ENCODE data around the gene ABHD17C.
A peak's percentile ranks its signal among the peaks of the same experiment; 100 is the strongest.
"Not testable (repeated sequence)": the region's sequence is repeated elsewhere in the genome, so short reads cannot be mapped to it uniquely, and the experiment has no call there.

Gene ABHD17C

DNA sequence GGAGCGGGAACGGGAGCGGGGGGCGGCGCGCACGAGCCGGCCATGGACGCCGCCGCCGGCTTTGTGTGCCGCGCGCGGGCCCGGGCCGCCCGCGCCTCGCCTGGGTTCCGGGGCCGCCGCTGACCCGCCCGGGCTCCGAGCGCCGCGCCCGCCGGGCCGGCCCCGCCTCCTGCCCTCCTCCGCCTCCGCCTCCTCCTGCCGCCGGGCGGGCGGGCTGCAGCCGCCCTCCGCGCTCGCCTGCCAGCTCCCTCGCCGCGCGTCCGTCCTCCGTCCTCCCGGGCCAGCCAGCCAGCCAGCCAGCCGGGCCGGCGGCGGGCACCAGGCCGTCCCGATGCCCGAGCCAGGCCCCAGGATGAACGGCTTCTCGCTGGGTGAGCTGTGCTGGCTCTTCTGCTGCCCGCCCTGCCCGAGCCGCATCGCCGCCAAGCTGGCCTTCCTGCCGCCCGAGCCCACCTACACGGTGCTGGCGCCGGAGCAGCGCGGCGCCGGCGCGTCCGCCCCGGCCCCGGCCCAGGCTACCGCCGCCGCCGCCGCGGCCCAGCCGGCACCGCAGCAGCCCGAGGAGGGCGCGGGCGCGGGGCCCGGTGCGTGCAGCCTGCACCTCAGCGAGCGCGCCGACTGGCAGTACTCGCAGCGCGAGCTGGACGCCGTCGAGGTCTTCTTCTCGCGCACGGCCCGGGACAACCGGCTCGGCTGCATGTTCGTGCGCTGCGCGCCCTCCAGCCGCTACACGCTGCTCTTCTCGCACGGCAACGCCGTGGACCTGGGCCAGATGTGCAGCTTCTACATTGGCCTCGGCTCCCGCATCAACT is at the start of gene ABHD17C:
ABHD17C (plus strand) TSS at position 212 of the 812 bp plus-strand sequence; CDS start at position 332, 120 bp downstream.
- DNase-seq = peak; percentile 38

DNA sequence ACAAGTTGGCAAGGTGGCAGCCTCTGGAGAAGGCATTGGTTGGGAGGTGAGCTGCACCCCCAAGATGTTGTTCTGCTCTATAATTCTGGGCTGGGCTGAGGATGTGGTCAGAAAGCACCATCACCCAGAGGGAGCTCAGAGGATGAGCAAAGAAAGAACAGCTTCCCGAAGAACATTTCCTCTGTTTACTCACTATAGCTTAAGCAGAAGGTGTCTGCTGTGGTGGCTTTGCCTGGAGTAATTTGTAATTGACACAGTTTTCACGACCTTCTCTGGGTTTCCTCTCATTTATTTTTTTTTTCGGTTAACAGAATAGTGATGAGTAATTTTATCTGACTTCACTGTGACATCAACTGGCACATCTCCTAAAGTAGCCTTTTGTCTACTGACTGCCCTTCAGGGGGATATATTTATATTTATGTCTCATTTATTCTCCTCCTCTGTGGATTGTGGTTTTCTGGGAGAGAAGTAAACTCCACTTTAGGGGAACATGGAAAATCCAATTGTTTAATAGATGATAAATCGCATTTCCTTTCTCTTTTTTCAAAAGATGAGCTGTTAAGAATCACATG is 49.5 kb upstream of the ABHD17C start:
- no peak for DNase-seq

DNA sequence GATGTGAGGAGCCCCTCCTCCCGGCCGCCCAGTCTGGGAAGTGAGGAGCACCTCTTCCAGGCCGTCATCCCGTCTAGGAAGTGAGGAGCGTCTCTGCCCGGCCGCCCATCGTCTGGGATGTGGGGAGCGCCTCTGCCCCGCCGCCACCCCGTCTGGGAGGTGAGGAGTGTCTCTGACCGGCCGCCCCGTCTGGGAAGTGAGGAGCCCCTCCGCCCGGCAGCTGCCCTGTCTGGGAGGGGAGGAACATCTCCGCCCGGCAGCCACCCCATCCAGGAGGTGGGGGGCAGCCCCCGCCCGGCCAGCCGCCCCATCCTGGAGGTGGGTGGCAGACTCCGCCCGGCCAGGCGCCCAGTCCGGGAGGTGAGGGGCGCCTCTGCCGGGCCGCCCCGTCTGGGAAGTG is 47.7 kb upstream of the ABHD17C start:
- not testable (repeated sequence) for DNase-seq

DNA sequence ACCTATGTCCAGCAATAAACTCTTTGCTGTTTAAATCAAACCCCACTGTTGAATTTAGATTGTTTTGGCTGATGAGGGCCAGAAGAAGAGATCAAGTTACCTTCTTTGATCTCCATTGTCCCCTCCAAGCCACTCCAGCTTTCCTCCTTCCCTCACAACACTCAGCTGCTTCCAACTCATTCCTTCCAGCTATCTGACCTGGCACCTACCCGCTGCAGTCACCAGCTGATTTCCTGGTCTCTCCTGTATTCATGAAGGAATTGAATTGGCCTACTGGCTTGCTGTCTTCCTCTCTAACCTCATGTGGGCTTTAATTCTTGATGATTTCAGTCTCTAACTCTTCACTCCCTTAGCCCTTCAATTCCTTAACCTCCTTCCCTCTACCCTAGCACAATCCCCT is 40.8 kb upstream of the ABHD17C start:
- no peak for DNase-seq

DNA sequence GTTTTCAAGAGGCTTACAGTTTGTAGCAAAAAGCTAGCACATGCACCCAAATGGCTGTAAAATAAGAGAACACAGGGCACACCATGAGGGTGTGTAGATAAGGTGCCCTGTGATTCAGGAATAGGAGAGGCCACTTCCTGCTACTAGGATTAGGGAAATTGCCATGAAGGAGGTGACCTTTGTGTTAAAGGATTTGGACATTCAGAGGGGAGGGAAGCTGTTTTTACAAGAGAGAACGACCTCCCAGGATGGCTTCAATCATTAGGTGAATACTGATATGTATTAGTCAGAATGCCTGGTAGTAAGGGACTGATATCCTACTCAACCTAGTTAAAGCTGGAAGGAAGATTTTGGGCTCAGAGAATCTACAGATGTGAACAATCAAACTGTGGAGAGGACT is 35.7 kb upstream of the ABHD17C start:
- no peak for DNase-seq

DNA sequence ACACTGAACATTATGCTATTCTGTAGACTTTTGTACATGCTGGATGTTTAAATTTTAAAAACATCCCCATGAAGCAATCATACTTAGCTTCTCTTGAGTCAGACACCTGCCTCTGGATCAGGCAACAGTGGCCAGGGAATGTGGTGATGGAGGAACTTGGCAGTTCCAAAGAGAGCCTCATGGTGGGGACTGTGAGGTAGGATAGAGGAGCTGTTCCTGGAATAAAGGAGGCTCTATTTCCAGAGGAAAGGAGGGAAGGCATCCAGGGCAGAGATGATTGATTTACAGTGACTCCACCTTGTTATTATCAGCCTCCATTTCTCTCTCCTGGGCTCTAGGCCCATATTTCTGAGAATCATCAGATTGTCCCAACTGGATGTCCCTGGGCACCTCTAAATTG is 35.0 kb upstream of the ABHD17C start:
- no peak for DNase-seq

DNA sequence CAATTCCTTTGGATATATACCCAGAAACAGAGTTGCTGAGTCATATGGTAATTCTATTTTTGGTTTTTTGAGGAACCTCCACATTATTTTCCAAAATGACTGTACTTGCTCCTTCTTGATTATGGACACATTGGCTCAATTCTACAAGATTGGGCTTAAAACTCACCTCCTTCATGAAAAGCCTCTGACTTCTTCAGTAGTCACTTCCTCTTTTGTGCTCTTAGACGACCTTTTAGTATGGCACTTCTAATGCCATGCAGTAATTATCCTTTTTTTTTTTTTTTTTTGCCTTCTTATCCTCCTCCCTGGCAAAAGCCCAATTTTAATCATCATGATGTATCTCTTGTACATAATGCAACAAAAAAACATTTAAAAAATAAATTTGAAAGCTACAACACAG is 33.0 kb upstream of the ABHD17C start:
- no peak for DNase-seq

DNA sequence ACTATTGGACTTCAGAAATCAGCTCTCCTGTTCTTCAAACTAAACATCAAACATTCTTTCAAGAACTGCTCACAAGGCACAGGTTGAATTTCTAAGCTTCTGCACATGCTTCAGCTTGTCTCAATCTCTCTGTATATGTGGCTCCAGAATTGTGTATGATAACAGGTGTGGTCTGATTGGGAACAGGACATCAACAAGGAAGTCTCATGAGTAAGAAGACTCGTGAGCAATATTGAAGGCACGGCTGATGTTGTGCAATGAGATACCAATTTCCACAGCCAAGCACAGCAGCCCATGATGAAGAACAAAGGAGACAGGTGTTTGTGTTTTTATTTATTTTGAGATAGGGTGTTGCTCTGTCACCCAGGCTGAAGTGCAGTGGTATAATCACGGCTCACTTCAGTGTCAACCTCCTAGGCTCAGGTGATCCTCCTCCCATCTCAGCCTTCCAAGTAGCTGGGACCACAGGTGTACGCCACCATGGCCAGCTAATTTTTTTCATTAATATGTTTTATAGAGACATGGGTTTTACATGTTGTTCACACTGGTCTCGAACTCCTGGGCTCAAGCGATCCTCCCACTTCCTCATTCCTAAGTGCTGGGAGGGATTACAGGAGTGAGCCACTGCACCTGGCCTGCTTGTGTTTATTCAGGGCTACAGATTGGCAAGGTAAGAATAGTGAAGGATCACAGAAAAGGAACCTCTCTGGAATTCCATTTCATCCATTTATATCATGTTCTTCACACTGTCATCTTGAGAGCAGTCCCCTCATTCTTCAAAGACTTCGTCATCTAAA is 32.2 kb upstream of the ABHD17C start:
- DNase-seq = no peak

DNA sequence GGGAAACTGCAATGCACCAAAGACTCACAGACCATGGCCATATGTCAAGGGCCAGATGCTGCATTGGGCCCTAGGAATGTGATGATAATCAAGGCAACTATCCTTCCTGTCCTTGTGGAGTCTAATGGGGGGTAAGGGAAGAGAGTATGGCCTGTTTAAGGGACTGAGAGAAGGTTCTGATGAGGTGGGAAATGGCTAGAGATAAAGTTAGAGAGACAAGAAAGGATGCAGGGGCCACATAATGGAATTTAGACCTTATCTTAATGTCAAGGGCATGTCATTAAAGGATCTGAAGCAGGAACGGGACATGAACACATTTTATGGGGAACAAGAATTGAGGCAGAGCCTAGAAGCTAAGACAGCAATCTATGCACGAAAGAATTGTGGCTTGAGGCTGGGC is 30.0 kb upstream of the ABHD17C start:
- DNase-seq = no peak

DNA sequence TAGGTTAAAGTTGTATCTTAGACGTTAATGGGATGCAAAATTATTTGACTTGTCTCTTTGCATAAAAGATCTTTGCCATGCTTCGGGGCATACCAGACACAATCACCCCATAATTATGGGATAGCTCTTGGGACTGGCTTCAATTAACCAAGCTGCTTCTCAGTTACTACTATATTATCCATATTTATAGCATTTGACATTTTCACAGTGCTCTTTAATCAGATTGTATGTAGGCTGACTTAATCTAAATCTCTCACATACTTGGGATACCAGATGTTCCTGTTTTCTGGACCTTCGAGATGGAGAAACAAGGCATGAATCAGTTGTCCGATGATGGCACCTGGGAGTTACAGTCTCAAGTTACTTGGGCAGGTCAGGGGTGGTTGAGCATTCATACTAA is 27.2 kb upstream of the ABHD17C start:
- DNase-seq = no peak

DNA sequence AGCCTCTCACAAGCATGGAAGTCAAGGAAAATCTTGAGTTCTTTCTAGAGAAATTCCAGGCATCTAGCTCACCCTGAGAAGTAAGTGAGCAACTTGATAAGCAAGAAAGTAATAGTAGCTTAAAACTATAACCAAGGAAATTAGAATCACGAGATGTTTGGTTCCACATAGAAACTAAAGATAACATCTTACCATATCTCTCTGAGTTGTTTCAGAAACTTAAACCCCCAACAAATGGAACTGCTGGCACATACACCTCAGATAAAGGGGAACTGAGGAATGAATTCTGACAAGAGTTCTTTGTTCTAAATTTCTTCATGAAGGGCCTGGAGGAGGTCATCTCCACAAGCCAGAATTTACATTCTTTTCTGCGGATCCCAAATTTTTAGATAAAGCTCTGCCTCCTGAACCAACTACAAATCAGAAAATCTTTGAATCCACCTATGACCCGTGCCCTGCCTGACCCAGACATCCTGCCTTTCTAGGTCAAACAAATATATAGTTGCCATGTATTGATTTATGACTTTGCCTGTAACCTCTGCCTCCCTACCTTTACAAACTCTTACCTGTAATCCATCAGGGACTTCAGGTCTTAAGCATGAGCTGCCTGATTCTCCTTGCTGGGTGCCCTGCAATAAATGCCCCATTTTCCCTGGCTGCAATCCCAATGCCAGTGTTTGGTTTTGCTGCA is 26.4 kb upstream of the ABHD17C start:
- DNase-seq = no peak

DNA sequence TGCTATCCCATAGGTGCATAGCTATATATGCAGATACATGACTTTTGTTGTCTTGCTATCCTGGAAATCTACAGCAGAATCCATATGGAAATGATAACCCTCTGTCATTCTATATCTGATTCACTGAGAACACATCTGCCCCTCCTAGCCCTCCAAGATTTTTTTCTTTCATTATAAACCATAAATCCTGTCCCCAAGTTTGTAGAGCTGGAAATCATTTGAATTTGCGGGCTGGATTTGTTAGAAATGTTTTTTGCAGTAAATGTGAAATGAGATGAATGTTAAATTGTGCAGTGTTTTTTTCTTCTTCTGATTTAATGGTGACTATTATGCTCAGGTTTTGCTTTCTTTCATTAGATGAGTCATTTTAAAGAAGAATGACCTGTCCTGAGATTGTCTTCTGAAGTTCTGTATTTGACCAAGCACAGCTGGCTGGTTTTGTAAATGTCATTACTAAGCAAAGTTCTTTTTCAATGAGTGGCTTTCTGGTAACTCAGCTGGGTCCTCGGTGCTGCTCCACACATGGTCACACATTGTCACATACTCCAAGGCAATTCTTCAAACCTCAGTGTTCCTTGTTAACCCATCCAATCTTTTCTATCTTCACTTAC is 25.3 kb upstream of the ABHD17C start:
- DNase-seq = no peak

DNA sequence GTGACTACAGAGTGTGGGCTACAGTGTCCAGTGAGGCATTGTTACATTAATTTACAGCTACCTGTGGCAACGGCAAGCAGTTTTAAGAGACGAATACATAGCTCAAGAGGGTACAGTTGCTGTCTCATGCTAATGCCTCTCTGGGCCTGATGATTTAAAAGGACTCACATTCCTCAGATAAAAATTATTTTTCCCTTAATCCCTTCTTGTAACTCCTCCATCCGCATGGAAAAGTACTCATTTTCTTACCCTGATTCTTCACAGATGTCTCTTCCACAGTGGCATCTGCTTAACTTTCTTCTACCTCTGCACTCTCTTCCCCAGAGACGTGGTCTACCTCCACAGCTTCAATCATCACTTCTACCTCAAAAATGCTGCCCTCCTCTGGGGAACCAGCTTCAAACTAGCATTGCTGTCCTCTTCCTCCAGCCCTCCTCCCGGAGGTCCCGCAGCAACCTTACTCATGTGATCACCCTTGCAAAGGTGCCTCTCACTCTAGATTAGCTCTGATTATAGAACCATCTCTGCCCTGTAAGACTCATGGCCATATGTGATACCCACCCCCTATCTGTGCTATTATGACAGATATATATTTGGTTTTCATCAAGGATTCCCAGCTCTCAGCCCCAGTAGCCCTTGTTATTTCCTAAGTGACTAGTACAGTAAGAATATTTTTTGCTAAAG is 21.4 kb upstream of the ABHD17C start:
- DNase-seq = no peak

DNA sequence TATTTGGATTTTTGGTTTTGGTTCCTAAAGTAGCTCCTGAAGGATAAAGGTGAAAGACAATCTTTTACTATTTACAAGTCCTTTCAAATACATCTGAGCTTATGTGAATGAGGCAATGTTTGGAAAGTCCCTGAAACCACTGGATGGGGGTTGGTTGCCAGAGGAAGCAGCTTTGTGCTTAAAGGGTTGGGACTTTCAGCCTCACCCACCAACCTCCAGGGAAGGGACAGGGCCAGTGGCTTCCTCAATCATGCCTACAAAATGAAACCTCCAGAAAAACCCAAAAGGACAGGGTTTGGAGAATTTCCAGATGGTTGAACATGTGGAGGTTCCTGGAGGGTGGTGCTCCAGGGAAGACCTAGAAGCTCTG is 20.9 kb upstream of the ABHD17C start:
- DNase-seq = no peak

DNA sequence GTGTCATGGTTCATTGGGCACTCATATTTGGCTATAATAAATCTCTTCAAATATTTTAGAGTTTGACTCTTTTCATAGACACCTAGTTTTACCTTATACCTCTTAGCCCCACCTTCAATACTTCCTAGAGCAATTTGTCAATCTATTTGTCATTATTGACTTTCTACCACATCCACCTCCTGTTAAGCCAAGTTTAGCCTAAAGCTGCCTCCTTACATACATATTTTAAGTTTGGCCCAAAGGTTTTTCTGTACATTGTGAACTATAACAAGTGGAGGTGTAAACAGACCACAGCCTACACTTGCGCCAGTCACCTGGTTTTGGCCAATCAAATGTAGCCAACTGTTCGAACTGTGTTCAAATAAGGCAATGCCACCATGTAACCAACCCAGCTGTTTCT is 18.1 kb upstream of the ABHD17C start:
- no peak for DNase-seq

DNA sequence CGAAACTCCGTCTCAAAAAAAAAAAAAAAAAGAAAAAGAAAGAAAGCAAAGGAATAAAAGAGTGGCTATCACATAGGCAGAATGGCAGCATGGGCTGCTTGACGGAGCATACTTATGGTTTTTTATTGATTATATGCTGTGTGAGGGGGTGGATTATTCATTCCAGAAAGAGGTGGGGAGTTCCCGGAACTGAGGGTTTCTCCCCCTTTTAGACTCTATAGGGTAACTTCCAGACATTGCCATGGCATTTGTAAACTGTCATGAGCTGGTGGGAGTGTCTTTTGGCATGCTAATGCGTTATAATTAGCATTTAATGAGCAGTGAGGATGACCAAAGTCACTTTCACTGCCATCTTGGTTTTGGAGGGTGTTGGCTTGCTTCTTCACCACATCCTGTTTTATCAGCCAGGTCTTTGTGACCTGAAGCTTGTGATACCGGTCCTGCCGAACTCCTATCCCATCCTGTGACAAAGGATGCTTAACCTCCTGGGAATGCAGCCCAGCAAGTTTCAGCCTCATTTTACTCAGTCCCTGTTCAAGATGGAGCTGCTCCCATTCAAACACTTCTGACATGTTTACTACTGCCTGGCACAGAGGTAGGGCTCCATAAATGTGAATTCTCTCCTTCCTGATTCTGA is 15.8 kb upstream of the ABHD17C start:
- DNase-seq = no peak

DNA sequence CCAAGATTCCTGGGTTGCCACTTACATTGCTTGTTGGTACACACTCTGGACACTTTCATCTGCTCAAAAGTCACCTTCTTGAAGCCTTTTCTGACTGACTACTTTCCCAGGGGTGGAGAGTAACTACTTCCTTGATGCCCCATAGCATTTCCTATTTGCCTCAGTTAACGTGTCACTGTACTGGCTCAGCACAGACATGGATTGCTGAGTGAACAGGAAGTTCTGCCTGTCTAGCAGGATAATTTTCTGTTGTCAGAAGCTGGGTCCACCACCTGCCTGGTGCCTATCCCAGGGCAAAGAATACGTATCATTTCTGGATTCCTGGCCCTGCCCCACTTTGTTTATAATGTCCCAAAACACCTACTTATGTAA is 15.3 kb upstream of the ABHD17C start:
- no peak for DNase-seq

DNA sequence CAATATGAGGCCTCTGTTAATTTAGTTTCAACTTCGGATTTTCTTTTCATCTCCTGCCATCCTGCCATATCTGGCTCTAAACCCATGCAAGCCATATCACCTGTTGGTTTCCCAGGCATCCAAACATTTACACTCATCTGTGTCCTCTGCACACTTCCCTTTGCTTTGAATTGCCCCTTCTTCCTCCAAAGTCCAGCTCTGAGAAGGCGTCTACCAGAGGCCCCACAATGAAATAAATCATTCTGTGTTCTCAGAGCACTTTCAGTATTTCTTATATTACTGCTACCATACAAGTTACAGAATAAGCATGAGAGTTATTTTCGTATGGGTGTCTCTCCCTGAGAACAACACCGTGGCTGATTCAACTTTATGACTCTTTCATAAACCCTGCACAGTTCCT is 12.9 kb upstream of the ABHD17C start:
- DNase-seq = no peak

DNA sequence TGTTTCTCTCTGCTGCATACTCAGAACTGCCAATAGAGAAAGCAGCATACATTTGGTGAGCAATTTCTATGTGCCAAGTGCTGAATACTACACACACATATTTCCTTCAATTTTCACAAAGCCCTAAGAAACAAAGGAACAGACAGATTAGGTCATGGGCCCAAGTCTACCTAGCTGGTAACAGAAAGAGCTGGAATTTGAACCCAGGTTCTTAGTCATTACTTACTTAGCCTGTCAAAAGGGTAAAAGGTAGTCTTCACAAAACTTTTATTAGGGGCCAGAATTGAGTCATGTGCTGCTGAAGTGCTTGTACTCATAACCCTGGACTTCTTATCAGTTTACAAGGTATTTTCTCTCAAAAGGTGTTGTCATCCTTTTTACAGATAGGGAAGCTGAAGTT is 10.4 kb upstream of the ABHD17C start:
- DNase-seq = no peak

DNA sequence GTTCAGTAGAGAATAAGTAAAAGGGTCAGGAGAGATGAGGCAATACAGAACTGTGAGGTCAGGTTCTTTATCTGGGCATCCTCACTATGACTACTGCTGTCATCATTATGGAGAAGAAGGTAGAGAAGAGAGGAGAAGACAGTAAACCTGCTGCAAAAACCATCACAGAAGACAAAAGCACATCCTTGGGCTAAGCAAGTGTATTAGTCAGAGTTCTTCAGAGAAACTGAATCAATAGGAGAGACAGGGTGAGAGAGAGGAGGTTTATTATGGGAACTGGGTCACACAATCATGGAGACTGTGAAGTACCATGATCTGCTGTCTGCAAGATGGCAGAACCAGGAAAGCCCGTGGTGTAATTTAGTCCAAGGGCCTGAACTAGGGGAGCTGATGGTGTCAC is 9.5 kb upstream of the ABHD17C start:
- no peak for DNase-seq

DNA sequence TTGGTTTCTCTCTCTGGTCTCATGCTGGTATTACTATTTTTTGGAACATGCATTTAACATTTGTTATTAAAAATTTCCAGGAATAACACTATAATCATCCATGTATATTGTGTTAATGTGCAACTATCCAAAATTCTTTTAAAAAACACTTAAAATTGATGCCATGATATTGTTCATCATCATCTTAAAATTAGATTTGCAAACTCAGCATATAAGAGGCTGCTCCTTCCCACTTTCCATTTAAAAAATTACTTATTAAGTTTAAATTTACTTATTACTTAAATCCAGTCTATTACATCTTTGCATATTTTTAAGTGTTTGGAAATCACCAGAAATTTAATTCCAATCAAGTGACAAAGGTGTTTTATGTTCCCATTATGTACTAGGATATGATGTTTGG is 5.8 kb upstream of the ABHD17C start:
- no peak for DNase-seq

DNA sequence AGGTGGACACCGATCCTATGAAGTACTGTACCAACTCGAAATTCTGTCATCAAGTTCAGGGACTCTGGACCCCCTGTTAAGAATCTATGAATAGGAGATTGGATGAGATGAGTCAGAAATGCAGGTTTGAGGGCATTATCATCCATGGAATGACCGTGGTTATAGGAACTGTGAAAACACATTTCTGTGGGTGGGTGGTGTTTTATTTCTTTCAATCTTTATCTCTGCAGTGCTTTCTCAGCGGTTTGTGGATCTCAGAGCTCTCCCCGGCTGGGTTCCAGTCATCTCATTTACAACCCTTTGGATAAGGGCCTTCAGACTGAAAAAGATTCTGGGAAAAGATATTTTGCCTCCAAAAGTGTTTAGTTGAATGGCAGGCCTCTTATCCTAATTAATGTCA is 5.4 kb upstream of the ABHD17C start:
- no peak for DNase-seq

All from CD4-positive, alpha-beta T cell treated with Interleukin-17A for 1 hour (primary cell).